ENCODE results near the gene SLC2A1. TPM values are rescaled to one million over a fixed set of nuclear protein-coding genes. Genes with fewer than 3 reads are reported as not detected.

The SLC2A1 gene
- total and polyA plus RNA-seq, 7 donors: 1.1 to 3.8 (median 2.1) TPM

DNA sequence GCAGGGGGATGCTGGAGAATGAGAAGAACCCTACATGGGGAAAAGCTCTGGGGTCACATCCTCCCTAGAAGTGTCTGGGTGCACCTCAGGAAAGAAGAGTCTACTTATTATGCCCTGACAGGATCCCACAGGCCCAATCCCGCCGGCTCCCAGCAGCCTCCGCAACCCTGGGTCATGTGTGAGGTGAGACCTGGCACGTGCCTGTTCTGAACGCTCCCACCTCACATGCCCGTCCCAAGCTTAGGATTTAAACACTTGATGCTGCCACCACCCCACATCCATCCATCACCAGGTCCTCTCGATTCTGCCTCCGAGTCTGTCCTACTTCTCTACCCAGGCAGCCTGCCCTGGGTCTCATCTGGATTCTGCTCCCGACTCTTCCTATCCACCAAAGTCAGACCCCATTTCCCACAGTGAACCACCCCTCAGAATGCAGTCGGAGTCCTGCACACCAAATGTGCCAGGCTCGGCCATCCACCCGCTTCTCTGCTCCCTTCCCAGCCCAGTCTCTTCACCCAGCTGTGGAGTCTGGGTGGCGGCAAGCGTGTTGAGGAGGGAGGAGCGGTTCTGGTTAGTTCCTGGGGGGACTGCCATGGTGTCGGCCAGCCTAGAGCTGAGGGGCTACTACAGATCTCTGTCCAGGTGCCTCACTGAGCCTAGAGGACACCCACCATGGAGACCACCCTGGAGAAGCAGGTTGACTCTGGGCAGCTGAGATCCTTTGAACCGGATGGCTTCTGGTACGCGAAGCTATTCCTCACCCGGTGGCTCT lies 23.9 kb downstream of the SLC2A1 start:
- peaks cover 16% of the 10 kb centered on the region for H3K4me1 ChIP-seq
- H3K27ac ChIP-seq: no peak overlapping the region
- H3K27me3 ChIP-seq (ENCODE audit: insufficient read depth in 3 of 3, low read length in 2 of 3): no peaks in the 10 kb centered on the region
- no peak overlapping the region for H3K4me3 ChIP-seq
- DNase-seq (no peak), ATAC-seq (no peak)
- intact Hi-C loops (cut with DNase I): no loop called here
- H3K9me3 ChIP-seq: no peaks in the 10 kb centered on the region
- TF ChIP-seq, protein P1, sequence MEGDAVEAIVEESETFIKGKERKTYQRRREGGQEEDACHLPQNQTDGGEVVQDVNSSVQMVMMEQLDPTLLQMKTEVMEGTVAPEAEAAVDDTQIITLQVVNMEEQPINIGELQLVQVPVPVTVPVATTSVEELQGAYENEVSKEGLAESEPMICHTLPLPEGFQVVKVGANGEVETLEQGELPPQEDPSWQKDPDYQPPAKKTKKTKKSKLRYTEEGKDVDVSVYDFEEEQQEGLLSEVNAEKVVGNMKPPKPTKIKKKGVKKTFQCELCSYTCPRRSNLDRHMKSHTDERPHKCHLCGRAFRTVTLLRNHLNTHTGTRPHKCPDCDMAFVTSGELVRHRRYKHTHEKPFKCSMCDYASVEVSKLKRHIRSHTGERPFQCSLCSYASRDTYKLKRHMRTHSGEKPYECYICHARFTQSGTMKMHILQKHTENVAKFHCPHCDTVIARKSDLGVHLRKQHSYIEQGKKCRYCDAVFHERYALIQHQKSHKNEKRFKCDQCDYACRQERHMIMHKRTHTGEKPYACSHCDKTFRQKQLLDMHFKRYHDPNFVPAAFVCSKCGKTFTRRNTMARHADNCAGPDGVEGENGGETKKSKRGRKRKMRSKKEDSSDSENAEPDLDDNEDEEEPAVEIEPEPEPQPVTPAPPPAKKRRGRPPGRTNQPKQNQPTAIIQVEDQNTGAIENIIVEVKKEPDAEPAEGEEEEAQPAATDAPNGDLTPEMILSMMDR (IDR thresholded peaks at IDR 0.05): no peak
- 90 to 96% (median 93%) methylated on average over 20 of the region's 20 CpGs for WGBS, 3 donors
- no peaks in the 10 kb centered on the region for H3K36me3 ChIP-seq (ENCODE audit: insufficient read depth in 1 of 2, low read depth in 1 of 2)

DNA sequence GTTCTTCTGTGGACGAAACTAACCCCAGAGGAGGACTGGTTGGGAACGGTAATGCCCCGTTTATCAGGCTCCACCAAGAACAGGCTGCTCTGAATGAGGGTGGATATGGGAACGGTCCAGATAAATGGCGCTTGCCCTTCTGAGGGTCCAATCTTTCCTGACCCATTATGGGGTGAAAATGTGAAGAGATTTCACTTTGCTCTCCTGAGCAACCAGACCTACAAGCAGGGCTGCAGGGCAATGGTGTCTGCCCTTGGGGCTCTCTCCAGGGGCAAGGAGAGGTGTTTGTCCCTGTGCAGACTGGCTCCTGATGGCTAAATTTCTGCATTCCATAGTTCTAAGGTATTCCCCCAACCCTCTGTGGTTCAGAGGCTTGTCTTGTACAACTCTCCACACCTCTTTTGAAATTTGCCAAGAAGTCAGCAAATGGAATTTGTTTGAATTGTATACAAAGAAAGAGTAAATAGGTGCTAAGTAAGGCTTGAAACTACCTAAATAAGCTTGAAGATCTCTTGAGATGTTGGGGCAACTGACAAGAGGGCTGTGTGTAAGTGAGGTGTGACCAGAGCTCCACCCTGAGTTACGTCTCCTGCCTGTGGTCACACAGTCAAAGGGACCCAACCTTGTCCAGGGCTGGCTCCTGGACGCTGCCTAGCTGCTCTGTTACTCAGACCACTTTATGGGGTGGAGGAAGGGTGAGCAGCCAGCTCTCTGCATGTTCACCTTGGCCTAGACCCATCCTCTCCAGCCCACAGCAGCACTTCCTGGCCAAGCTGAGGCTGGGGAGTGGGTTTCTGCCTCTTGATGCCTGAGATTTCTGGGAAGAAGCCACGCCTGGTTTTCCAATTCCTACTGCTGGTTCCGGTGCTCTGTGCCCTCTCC lies 24.8 kb downstream of the SLC2A1 start:
- TF ChIP-seq, protein P1 (IDR thresholded peaks at IDR 0.05): no peak
- WGBS, 3 donors: 94 to 95% (median 94%) methylated on average over 9 of the region's 9 CpGs
- DNase-seq (no peak), ATAC-seq (no peak)
- Histone ChIP-seq H3K9me3 (no peaks in the 10 kb centered on the region), H3K27ac (no peak overlapping the region), H3K4me3 (no peak overlapping the region), H3K36me3 (ENCODE audit: insufficient read depth in 1 of 2, low read depth in 1 of 2) (no peaks in the 10 kb centered on the region), H3K27me3 (ENCODE audit: insufficient read depth in 3 of 3, low read length in 2 of 3) (no peaks in the 10 kb centered on the region), H3K4me1 (peaks cover 16% of the 10 kb centered on the region)
- intact Hi-C loops (cut with DNase I): no loop called here

DNA sequence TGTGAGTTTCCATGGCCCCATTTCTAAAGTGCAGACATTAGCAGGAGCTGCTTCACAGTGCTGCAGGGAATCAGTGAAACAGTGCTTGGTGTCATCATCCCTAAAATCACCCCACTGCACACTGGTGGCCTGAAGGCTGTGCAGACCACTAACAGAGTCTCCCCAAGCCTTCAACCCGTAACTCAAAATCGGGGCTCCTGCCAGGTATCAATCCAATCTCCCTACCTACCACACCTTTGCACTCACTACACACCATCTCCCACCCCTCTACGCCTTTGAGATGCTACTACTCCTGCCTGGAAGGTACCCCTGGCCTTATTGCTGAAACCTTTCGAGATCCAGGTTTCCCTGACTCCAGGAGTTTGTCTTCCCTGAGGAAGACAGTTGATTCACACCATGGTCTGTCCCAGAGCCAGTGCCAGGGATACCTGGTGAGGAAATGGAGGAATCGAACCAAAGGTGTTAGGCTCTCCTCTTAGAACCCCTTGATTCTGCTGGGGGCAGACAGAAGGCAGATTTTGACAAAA lies 25.5 kb downstream of the SLC2A1 start:
- Histone ChIP-seq H3K9me3 (no peaks in the 10 kb centered on the region), H3K27ac (no peak overlapping the region), H3K36me3 (ENCODE audit: insufficient read depth in 1 of 2, low read depth in 1 of 2) (no peaks in the 10 kb centered on the region), H3K4me1 (peaks cover 16% of the 10 kb centered on the region), H3K27me3 (ENCODE audit: insufficient read depth in 3 of 3, low read length in 2 of 3) (no peaks in the 10 kb centered on the region), H3K4me3 (no peak overlapping the region)
- intact Hi-C loops (cut with DNase I): no loop called here
- DNase-seq (no peak), ATAC-seq (no peak)
- TF ChIP-seq, protein P1 (IDR thresholded peaks at IDR 0.05): no peak
- 93 to 94% (median 94%) methylated on average over 5 of the region's 5 CpGs for WGBS, 3 donors

DNA sequence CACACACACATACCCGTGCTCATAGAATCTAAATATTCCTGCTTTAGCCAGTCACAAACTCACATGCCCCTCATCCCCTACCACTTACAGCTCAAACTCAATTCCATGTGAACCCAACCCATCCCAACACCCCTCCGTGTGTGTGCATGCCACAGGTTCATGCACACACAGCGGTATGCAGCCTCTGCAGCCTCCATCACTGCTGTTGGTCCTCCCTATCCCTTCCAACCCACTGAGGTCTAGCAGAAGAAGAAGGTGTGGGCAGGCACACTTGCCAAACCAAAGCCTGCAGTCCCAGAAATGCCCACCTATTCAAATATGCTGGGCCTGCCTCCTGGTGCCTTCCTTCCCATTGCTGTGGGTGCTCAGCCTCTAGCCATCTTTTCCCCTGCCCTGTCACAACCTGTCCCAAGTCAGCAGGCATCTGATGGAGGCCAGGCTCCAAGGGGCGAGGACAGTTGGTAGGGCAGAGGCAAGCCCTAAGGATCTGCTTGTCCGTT lies 26.2 kb downstream of the SLC2A1 start:
- WGBS, 3 donors: 87 to 90% (median 88%) methylated on average over 5 of the region's 5 CpGs
- Histone ChIP-seq H3K4me1 (peaks cover 13% of the 10 kb centered on the region), H3K9me3 (no peaks in the 10 kb centered on the region), H3K27ac (no peak overlapping the region), H3K36me3 (ENCODE audit: insufficient read depth in 1 of 2, low read depth in 1 of 2) (no peaks in the 10 kb centered on the region), H3K27me3 (ENCODE audit: insufficient read depth in 3 of 3, low read length in 2 of 3) (no peaks in the 10 kb centered on the region), H3K4me3 (no peak overlapping the region)
- ATAC-seq (no peak), DNase-seq (no peak)
- intact Hi-C loops (cut with DNase I): no loop called here
- TF ChIP-seq, protein P1 (IDR thresholded peaks at IDR 0.05): no peak
